Choroid plexus epithelial cell (primary cell): Measurements from ENCODE around the gene DIP2A.
"Not testable (repeated sequence)": the region's sequence is repeated elsewhere in the genome, so short reads cannot be mapped to it uniquely, and the experiment has no call there.

ENCODE experiments used
- DNase-seq: peaks from one replicate; pipeline ENCODE4 v3.0.0-alpha.2; 2010; ENCODE audit warnings: low read depth
- H3K4me3 ChIP-seq: 2 replicates; pipeline ENCODE4 v1.5.1; 2011; ENCODE audit warnings: low read depth, mild to moderate bottlenecking, control low read depth, low read length, moderate library complexity
- CTCF ChIP-seq: conservative IDR thresholded peaks from 2 replicates; pipeline ENCODE4 v1.5.1; 2011; ENCODE audit warnings: low read depth, mild to moderate bottlenecking, control low read depth, inconsistent platforms, low read length, moderate library complexity

DIP2A gene

GRCh38 chr21:46516068-46516467, 57.4 kb downstream of the DIP2A start:
- no peak for TF ChIP-seq CTCF
- no peak overlapping the region for H3K4me3 ChIP-seq

GRCh38 chr21:46517361-46517760, 58.7 kb downstream of the DIP2A start:
- no peak overlapping the region for H3K4me3 ChIP-seq
- TF ChIP-seq CTCF = no peak
- DNase-seq = peak; percentile 28

More at GRCh38 chr21:46516068-46516467, 57.4 kb downstream of the DIP2A start:
- no peak for DNase-seq

GRCh38 chr21:46518983-46519583, 60.4 kb downstream of the DIP2A start:
- peak; percentile 16 for DNase-seq
- no peak for TF ChIP-seq CTCF

GRCh38 chr21:46527393-46527792, 68.7 kb downstream of the DIP2A start:
- DNase-seq, H3K4me3 ChIP-seq: not testable (repeated sequence)

More at GRCh38 chr21:46518983-46519583, 60.4 kb downstream of the DIP2A start:
- no peak overlapping the region for H3K4me3 ChIP-seq

- DNase-seq = no peak
- no peak overlapping the region for H3K4me3 ChIP-seq
- no peak for TF ChIP-seq CTCF
These were observed 69.1 kb downstream of the DIP2A start for GRCh38 chr21:46527801-46528200.

- H3K4me3 ChIP-seq = no peak overlapping the region
- no peak for TF ChIP-seq CTCF
- no peak for DNase-seq
These were observed 73.4 kb downstream of the DIP2A start for GRCh38 chr21:46532080-46532479.

GRCh38 chr21:46537026-46537425, 78.3 kb downstream of the DIP2A start:
- H3K4me3 ChIP-seq = no peak overlapping the region
- no peak for TF ChIP-seq CTCF
- DNase-seq = no peak
